HG03342 (cell line): ENCODE results near the gene AGMO.
"Not testable (repeated sequence)": the region's sequence is repeated elsewhere in the genome, so short reads cannot be mapped to it uniquely, and the experiment has no call there.

Experiments
- ATAC-seq: cut with Tn5 transposase; IDR thresholded peaks from one replicate; pipeline ENCODE4 v1.9.1; 2021; ENCODE audit warnings: mild to moderate bottlenecking, moderate library complexity; ENCODE audit not compliant: unreplicated experiment

AGMO gene

DNA sequence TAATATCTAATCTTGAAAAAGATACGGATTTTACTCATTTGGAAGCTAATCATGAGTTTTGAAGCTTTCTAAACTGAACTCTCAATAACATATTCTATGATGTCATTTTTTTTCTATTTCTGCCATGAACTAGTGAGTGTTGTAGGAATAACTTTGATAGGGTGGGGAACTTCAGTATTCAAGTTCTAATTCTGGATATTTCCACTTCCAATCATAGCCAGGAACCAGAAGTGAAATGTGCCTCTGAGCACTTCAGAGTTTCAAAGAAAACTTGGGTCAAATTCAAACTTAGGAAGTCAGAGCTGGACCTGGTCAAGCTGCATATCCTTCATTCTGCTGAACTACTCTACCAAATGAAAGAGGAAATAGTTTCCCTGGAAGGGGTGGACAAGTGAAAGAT, 847 bp downstream of the AGMO start:
- ATAC-seq, result no peak

GRCh38 chr7:15559416-15559928, 2.3 kb downstream of the AGMO start:
- ATAC-seq, result no peak

GRCh38 chr7:15558756-15559155, 3.1 kb downstream of the AGMO start:
- ATAC-seq, result no peak

DNA sequence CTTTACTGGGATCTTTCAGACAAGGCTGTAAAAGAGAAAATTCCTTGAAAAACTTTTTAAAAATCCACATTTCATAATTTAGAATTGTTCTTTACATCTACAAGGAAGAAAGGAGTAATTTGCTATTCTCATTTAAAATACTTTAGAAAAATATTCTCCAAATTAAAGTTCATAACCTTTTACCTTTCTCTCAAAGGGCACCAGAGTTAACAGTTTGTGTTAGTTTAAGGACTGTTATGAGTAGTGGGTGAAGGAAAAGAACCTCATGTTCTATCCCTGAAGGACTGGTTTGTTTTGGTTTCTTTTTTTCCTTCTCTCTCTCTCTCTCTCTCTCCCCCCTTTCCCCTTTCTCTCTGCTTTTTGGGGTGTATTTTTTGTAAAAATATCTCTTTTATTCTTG, 4.1 kb downstream of the AGMO start:
- ATAC-seq, result no peak

- ATAC-seq, result no peak
Observed at GRCh38 chr7:15557186-15557585, 4.6 kb downstream of the AGMO start.

- no peak for ATAC-seq
Observed at GRCh38 chr7:15556339-15557105, 5.3 kb downstream of the AGMO start.

- no peak for ATAC-seq
Observed at GRCh38 chr7:15555381-15555859, 6.4 kb downstream of the AGMO start.

GRCh38 chr7:15554744-15555143, 7.1 kb downstream of the AGMO start:
- ATAC-seq, result no peak

DNA sequence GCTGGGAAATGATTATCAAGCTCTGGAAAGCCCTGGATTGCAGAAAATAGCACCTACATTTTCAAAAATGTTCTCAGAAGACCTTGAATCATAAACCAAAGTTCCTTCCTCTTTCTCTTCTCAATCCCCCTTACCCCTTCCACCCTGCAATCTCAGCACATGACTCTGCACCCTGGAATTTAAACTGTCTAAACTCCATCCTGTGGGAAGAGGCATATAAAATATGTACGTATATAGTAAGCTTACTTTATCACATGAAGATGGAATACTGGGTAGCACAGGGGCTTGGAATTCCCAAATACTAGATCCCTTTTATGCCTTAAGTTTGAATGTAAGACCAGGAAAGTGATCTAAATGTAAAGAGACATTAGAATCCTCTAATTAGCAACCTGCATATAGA, 7.7 kb downstream of the AGMO start:
- ATAC-seq, result no peak

GRCh38 chr7:15547320-15547719, 14.5 kb downstream of the AGMO start:
- ATAC-seq, result not testable (repeated sequence)

- ATAC-seq, result no peak
Observed at GRCh38 chr7:15546272-15546792, 15.5 kb downstream of the AGMO start.

DNA sequence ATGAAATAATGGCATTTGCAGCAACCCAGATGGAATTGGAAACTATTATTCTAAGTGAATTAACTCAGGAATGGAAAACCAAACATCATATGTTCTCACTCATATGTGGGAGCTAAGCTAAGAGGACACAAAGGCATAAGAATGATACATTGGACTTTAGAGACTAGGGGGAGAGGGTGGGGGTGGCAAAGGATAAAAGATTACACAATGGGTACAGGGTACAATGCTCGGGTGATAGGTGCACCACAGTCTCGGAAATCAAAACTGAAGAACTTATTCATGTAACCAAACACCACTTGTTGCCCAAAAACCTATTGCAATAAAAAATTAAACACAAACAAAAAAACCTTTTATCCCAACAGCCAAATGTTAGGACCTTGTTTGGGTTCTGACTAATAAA, 17.8 kb downstream of the AGMO start:
- ATAC-seq, result no peak

GRCh38 chr7:15543256-15543655, 18.6 kb downstream of the AGMO start:
- no peak for ATAC-seq

GRCh38 chr7:15527648-15528047, 34.2 kb downstream of the AGMO start:
- ATAC-seq, result no peak

GRCh38 chr7:15525652-15526263, 36.1 kb downstream of the AGMO start:
- ATAC-seq, result no peak

- ATAC-seq, result no peak
Observed at GRCh38 chr7:15524077-15524476, 37.7 kb downstream of the AGMO start.

DNA sequence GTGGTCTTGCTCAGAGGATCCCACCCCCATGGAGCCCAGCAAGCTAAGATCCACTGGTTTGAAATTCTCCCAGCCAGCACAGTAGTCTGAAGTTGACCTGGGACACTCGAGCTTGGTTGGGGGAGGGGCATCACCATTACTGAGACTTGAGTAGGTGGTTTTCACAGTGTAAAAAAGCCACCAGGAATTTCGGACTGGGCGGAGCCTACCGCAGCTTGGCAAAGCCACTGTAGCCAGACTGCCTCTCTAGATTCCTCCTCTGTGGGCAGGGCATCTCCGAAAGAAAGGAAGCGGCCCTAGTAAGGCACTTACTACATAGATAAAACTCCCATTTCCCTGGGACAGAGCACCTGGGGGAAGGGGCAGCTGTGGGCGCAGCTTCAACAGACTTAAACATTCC, 44.0 kb downstream of the AGMO start:
- not testable (repeated sequence) for ATAC-seq

DNA sequence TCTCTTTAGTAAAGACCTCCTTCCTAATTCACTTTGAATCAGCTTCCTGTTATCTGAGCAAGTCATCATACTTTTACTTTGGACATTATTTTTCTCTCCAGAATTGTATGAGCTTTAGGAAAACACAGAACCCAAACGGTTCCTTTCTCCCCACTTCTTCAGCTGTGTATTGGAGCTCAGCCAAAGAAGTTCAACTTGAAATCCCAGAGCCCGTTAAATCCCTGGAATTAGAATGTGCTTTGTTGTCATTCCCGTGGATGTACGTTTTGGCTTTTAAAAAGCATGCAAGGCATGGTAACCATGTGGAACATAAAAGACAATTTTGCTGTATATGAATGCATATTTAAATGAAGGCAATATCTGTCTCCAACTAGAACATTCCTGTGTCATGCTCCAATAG, 46.6 kb downstream of the AGMO start:
- no peak for ATAC-seq

- no peak for ATAC-seq
Observed at GRCh38 chr7:15508258-15508657, 53.6 kb downstream of the AGMO start.

GRCh38 chr7:15507708-15508107, 54.1 kb downstream of the AGMO start:
- no peak for ATAC-seq

DNA sequence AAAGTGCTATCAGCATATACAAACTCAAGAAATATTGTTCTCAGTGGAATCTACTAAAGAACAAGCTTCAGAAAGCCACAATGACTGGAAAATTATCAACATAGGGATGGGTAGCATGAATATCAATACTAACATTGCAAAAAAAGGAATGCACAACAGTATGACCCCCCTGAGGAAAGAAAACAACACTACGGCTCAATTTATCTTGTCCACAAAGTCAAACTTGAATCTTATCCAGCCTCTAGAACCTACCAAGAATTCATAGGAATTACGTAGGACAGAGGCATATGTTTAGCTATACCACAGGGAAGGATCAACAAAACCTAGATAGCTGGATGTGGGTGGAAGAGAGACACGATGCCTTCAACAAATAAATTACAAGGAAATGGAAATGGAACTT, 54.6 kb downstream of the AGMO start:
- ATAC-seq, result no peak

- no peak for ATAC-seq
Observed at GRCh38 chr7:15505761-15506160, 56.1 kb downstream of the AGMO start.
